A549 (cell line): ENCODE data around the gene ARHGDIB. TPM values are rescaled to one million over a fixed set of nuclear protein-coding genes. Genes with fewer than 3 reads are reported as not detected.

ENCODE experiments used
- ATAC-seq, 2 experiments: fragments of 200-7000 bp in 1 of 2; fragments of >200 bp in 1 of 2; cut with Nextera tagmentation in 1 of 2; cut with Tn5 transposase in 1 of 2; 3 replicates each; pipeline versions ENCODE4 v1.8.0 to v1.9.1; 2018 to 2020; ENCODE audit warnings: mild to moderate bottlenecking in 1 of 2, moderate library complexity in 1 of 2
- CTCF ChIA-PET: fragments of 300-600 bp; sonication (Branson Sonifier 250); formaldehyde crosslinking; extraction: SDS; loops from one replicate; lab custom pipeline; 2021; ENCODE audit warnings: antibody characterized with exemption, inconsistent platforms; lab: Yijun Ruan, JAX
- POLR2A ChIA-PET: fragments of 350-600 bp; formaldehyde crosslinking; extraction: SDS; loops from one replicate; lab custom pipeline; 2021; ENCODE audit warnings: antibody characterized with exemption, inconsistent platforms; lab: Yijun Ruan, JAX
- DNase-seq, 2 experiments: peaks; one replicate each; pipeline versions ENCODE4 v3.0.0 to v3.0.0-alpha.2; 2011 to 2016; ENCODE audit warnings: low read depth in 1 of 2, low spot score in 1 of 2
- FAIRE-seq: peaks from 2 replicates; lab custom pipeline; 2011; peaks lifted over from hg19 to GRCh38; lab: Jason Lieb, UNC
- H3K27ac ChIP-seq, 2 experiments: fragments of >200 bp; sonication (Bioruptor Twin); formaldehyde crosslinking; 3 replicates each; pipeline ENCODE4 v1.5.1; 2016 to 2017
- H3K4me1 ChIP-seq: fragments of >200 bp; sonication (Bioruptor Twin); formaldehyde crosslinking; 3 replicates; pipeline ENCODE4 v1.6.1; 2016
- H3K4me2 ChIP-seq: fragments of >200 bp; sonication (Bioruptor Twin); formaldehyde crosslinking; 3 replicates; pipeline ENCODE4 v1.6.1; 2016
- H3K4me3 ChIP-seq: fragments of >200 bp; sonication (Bioruptor Twin); formaldehyde crosslinking; 3 replicates; pipeline ENCODE4 v1.5.1; 2016
- H3K9me3 ChIP-seq: fragments of >200 bp; sonication (Bioruptor Twin); formaldehyde crosslinking; 3 replicates; pipeline ENCODE4 v1.6.1; 2016
- CHD2 ChIP-seq: fragments of 150-350 bp; IDR thresholded peaks from 2 replicates; pipeline ENCODE4 v1.6.1; 2014; ENCODE audit warnings: low read length; ENCODE audit not compliant: partially characterized antibody
- CHD4 ChIP-seq: fragments of 200-600 bp; sonication (generic); IDR thresholded peaks from 2 replicates; pipeline ENCODE4 v1.6.1; 2016; ENCODE audit warnings: antibody characterized with exemption, mild to moderate bottlenecking, borderline replicate concordance
- EP300 ChIP-seq, 2 experiments: fragments of >200 bp; sonication (Bioruptor Twin); formaldehyde crosslinking; IDR thresholded peaks; 2 replicates in 1 of 2; 3 replicates in 1 of 2; pipeline ENCODE4 v1.6.1; 2016 to 2017
- FOSL2 ChIP-seq, 2 experiments: fragments of 450-650 bp in 1 of 2; fragments of >200 bp in 1 of 2; sonication (Bioruptor Twin) in 1 of 2; formaldehyde crosslinking; IDR thresholded peaks; 2 replicates each; pipeline versions ENCODE4 v1.5.0 to v1.6.1; 2016 to 2020; ENCODE audit warnings: mild to moderate bottlenecking in 1 of 2, moderate library complexity in 1 of 2
- FOXS1 ChIP-seq: fragments of 250-450 bp; sonication (Bioruptor Pico); IDR thresholded peaks from 2 replicates; pipeline ENCODE4 v1.5.0; 2020; ENCODE audit warnings: mild to moderate bottlenecking, moderate library complexity
- HDAC2 ChIP-seq: fragments of 200-600 bp; sonication (generic); IDR thresholded peaks from 2 replicates; pipeline ENCODE4 v1.6.1; 2016
- MYC ChIP-seq: IDR thresholded peaks from 2 replicates; pipeline ENCODE4 v1.6.1; 2012; ENCODE audit warnings: mild to moderate bottlenecking, inconsistent platforms, low read length, improper control_type of control experiment, borderline replicate concordance
- NFE2L2 ChIP-seq: fragments of 150-350 bp; conservative IDR thresholded peaks from 2 replicates; pipeline ENCODE4 v1.6.1; 2014; ENCODE audit warnings: low read length
- NPAS2 ChIP-seq: fragments of 250-450 bp; sonication (Bioruptor Pico); IDR thresholded peaks from 2 replicates; pipeline ENCODE4 v1.8.0; 2022; ENCODE audit warnings: mild to moderate bottlenecking, moderate library complexity, borderline replicate concordance
- NR3C1 ChIP-seq: fragments of >200 bp; sonication (Bioruptor Twin); formaldehyde crosslinking; IDR thresholded peaks from 3 replicates; pipeline ENCODE4 v1.6.1; 2017
- POLR2A ChIP-seq: IDR thresholded peaks from 2 replicates; pipeline ENCODE4 v1.6.1; 2012; ENCODE audit warnings: mild to moderate bottlenecking, low read length
- RCOR1 ChIP-seq: fragments of 150-350 bp; IDR thresholded peaks from 2 replicates; pipeline ENCODE4 v1.6.1; 2014; ENCODE audit warnings: antibody characterized with exemption, low read length, low read depth
- REST ChIP-seq: fragments of 200-600 bp; sonication (generic); IDR thresholded peaks from 2 replicates; pipeline ENCODE4 v1.6.1; 2016; ENCODE audit warnings: antibody characterized with exemption, mild to moderate bottlenecking, moderate library complexity
- SMC3 ChIP-seq: fragments of >200 bp; sonication (Bioruptor Twin); formaldehyde crosslinking; IDR thresholded peaks from 3 replicates; pipeline ENCODE4 v1.6.1; 2018; ENCODE audit warnings: inconsistent platforms
- ZC3H11A ChIP-seq: fragments of 450-650 bp; IDR thresholded peaks from 2 replicates; pipeline ENCODE4 v1.6.1; 2014; ENCODE audit warnings: antibody characterized with exemption, mild to moderate bottlenecking
- ZFP36 ChIP-seq: fragments of 450-650 bp; IDR thresholded peaks from 2 replicates; pipeline ENCODE4 v1.6.1; 2014; ENCODE audit warnings: borderline replicate concordance; ENCODE audit not compliant: partially characterized antibody
- ZSCAN20 ChIP-seq: fragments of 250-450 bp; sonication (Bioruptor Pico); IDR thresholded peaks from 2 replicates; pipeline ENCODE4 v1.8.0; 2022; ENCODE audit warnings: mild to moderate bottlenecking, moderate library complexity
- WGBS: methylation state at CpG from one replicate; pipeline ENCODE4 v1.1.6; 2017; ENCODE audit errors: missing lambda C conversion rate; 5-methylcytosine and 5-hydroxymethylcytosine counted together
- polyA plus RNA-seq, 4 experiments: library from polyadenylated mRNA; depleted of rRNA in 3 of 4; stranded (reverse); fragments of >200 nt; fragmentation: RNase III in 1 of 4; extraction: RNeasy Plus Mini Kit Qiagen cat#74134 plus additional on column Dnase treatment in 1 of 4; gene quantifications; 2 replicates in 3 of 4; 3 replicates in 1 of 4; pipeline ENCODE4 v1.2.3, GENCODE V29; 2011 to 2017
- TF ChIP-seq, protein P1 (sequence below): IDR thresholded peaks from 2 replicates; pipeline ENCODE4 v1.6.1; 2012
- TF ChIP-seq, protein P2 (sequence below): fragments of 250-450 bp; sonication (Bioruptor Pico); IDR thresholded peaks from 2 replicates; pipeline ENCODE4 v1.5.0; 2021; ENCODE audit warnings: mild to moderate bottlenecking, moderate library complexity, borderline replicate concordance

The ARHGDIB gene
- polyA plus RNA-seq, 2 of the 4 experiments (the other 2 are of a cell fraction), result 0.84 to 3.5 TPM

DNA sequence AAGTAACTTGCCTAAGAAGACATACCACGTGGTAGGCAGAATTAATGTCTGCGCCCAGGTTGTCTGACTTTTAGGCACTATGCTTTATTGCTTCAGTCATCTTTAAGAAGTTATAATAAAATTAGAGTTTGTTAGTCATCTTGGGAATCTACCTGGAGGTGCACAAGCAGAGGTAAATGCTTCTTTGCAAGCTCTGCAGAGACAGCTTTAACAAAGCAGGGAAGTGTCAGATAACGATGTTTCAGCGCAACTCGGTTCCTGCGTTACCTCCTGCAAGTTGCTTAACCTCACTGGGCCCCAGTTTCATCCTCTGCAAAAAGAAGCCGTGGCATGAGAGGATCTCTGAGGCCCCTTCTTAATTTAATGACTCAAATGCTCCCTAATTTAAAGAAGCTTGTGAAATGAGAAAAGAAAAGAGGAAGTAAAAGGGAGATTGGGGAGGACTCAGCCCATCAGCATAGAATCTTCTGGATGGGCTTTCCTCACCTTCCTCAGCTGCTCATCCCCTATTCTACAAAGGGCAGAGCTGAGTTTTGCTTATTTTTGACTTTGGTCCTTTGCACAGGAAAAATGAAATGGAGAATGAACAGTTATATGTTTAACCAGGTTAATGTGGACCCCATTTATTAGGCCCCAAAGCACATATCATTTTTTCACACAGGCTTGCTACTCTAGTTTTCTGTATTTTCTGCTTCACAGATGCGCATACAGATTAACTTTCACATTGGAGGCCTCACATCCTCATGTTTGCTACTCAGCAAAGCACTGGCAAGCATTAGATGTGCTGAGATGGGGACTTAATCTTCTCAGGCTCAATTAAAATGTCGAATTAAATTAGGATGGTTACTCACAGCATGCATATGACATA is 5.1 kb downstream of the ARHGDIB start:
- Histone ChIP-seq H3K4me1 (peaks cover 23% of the 10 kb centered on the region), H3K4me2 (no peak overlapping the region)
- ATAC-seq, result no peak
- CTCF ChIA-PET, result interaction anchor here (0.7 kb wide), 1 partner anchor 44 kb away, joined by 4 read pairs; no protein-coding TSS in a partner anchor
- TF ChIP-seq NR3C1 (no peak), SMC3 (no peak)
- TF ChIP-seq, all 56 proteins: peak for 0
- Histone ChIP-seq H3K27ac (no peak overlapping the region), H3K9me3 (no peaks in the 10 kb centered on the region), H3K4me3 (no peak overlapping the region)
- POLR2A ChIA-PET, result no interaction called here
- 79% methylated on average over 9 of the region's 9 CpGs for WGBS
- no peak for FAIRE-seq
- no peak for DNase-seq

DNA sequence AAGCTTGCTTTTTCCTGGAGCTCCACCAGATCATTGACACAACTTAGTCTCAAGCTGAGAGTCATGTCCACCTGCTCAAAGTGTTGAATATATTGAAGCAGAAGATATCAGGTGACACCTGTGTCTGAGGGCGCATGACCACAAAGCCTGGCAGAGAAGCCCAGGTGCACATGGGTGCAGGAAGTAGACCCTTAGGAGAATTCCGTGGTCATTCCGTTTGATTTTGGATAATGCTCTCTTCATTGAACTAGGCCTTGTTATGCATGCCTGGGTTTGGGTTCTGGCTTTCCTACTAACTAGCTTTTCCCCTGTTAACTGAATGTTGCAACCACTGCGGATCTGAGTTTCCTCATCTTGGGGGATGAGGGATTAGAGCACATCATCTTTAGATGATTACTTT is 7.1 kb downstream of the ARHGDIB start:
- H3K4me1 ChIP-seq, result peaks cover 22% of the 10 kb centered on the region
- H3K4me2 ChIP-seq, result no peak overlapping the region
- TF ChIP-seq REST (no peak), NPAS2 (CRISPR knock-in tag) (no peak), EP300 (IDR thresholded peaks at IDR 0.05) (no peak)
- TF ChIP-seq, protein P1, sequence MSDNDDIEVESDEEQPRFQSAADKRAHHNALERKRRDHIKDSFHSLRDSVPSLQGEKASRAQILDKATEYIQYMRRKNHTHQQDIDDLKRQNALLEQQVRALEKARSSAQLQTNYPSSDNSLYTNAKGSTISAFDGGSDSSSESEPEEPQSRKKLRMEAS, result no peak
- no peak for FAIRE-seq
- no peak overlapping the region for H3K27ac ChIP-seq
- POLR2A ChIA-PET, result no interaction called here
- CTCF ChIA-PET, result no interaction called here
- ATAC-seq, result no peak
- WGBS, result 94% methylated on average over 4 of the region's 4 CpGs
- no peak overlapping the region for H3K4me3 ChIP-seq
- no peaks in the 10 kb centered on the region for H3K9me3 ChIP-seq
- no peak for DNase-seq

GRCh38 chr12:14953752-14954151 is 7.6 kb downstream of the ARHGDIB start:
- DNase-seq (no peak), FAIRE-seq (no peak), ATAC-seq (no peak)
- no peaks in the 10 kb centered on the region for H3K9me3 ChIP-seq
- TF ChIP-seq RCOR1 (no peak), NFE2L2 (no peak)
- H3K4me1 ChIP-seq, result peaks cover 22% of the 10 kb centered on the region
- no peak overlapping the region for H3K27ac ChIP-seq
- ChIA-PET CTCF (no interaction called here), POLR2A (no interaction called here)
- no peak overlapping the region for H3K4me3 ChIP-seq
- 80% methylated on average over 1 of the region's 1 CpG for WGBS
- no peak overlapping the region for H3K4me2 ChIP-seq

- DNase-seq, result peak; percentile 42 to 87
- H3K4me1 ChIP-seq, result peaks cover 36% of the 10 kb centered on the region
- TF ChIP-seq ZC3H11A, result no peak
- TF ChIP-seq FOSL2 (IDR thresholded peaks at IDR 0.05), result no peak
- peak; percentile 85 for TF ChIP-seq FOSL2 (CRISPR knock-in tag; IDR thresholded peaks at IDR 0.05)
- TF ChIP-seq EP300 (IDR thresholded peaks at IDR 0.05), result no peak
- TF ChIP-seq CHD4, result no peak
- TF ChIP-seq, protein P2, sequence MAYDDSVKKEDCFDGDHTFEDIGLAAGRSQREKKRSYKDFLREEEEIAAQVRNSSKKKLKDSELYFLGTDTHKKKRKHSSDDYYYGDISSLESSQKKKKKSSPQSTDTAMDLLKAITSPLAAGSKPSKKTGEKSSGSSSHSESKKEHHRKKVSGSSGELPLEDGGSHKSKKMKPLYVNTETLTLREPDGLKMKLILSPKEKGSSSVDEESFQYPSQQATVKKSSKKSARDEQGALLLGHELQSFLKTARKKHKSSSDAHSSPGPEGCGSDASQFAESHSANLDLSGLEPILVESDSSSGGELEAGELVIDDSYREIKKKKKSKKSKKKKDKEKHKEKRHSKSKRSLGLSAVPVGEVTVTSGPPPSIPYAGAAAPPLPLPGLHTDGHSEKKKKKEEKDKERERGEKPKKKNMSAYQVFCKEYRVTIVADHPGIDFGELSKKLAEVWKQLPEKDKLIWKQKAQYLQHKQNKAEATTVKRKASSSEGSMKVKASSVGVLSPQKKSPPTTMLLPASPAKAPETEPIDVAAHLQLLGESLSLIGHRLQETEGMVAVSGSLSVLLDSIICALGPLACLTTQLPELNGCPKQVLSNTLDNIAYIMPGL (CRISPR knock-in tag), result no peak
- TF ChIP-seq CHD2, result no peak
- TF ChIP-seq NPAS2 (CRISPR knock-in tag), result no peak
- no peak for TF ChIP-seq MYC
- no peak for TF ChIP-seq HDAC2
- TF ChIP-seq ZFP36, result peak; percentile 92
- TF ChIP-seq ZSCAN20 (CRISPR knock-in tag), result no peak
- no peak for TF ChIP-seq POLR2A
- TF ChIP-seq FOXS1 (CRISPR knock-in tag), result peak; percentile 69; the same call in 1 of the 2 replicates
- TF ChIP-seq, protein P1, result 0 out of 2 replicates have a peak, but pooled peaks have one; percentile 18
- TF ChIP-seq RCOR1, result no peak
- WGBS, result 53% methylated on average over 7 of the region's 7 CpGs
- FAIRE-seq, result peak; percentile 65
- ChIA-PET POLR2A (no interaction called here), CTCF (interaction anchor here (0.6 kb wide), 1 partner anchor 1110 kb away, joined by 3 read pairs; no protein-coding TSS in a partner anchor)
- no peaks in the 10 kb centered on the region for H3K9me3 ChIP-seq
- 0 out of 6 replicates have a peak overlapping the region, but pooled peaks of 1 of the 2 experiments have one; percentile 3 for H3K27ac ChIP-seq
- H3K4me3 ChIP-seq, result no peak overlapping the region
- ATAC-seq, result peak; percentile 97
- H3K4me2 ChIP-seq, result peak overlapping the region; percentile 53
Observed at GRCh38 chr12:14952299-14952921, 9.0 kb downstream of the ARHGDIB start.
